ENCODE data around the gene HHIPL1.

DNA sequence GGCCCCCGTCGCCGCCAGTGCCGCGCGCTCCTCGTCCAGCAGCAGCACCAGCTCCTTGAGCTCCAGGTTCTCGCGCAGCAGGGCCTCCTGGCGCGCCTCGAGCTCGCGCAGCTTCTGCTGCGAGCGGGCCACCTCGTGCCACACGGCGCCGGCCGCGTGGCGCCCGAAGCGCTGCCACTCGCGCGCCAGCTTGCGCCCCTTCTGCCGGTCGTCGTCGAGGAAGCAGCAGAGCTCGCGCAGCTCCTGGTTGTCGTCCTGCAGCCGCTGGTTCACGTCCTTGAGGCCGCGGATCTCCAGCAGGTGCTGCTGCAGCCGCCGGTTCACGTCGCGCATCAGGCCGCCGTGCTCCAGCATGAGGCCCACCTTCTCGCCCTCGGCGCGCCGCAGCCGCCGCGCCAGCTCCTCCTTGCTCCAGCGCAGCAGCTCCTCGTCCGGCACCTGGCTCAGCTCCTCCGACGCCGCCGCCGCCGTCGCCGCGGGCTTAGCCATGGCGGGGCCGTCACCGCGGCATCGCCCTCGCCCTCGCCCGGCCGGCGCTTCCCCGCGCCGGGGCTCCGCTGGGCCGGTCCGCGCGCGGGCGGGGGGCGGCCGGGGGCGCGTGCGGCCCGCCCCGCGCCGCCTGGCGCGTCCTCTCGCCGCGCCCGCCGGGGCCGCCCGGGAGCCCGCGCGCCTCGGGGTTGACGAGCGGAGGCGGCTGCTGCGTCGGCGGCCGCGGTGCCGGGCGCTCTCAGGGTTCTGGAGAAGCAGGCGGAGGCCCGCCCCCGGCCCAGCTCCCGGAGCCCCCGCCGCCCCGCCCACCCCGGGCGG is 41.3 kb upstream of the HHIPL1 start, which contains the start of gene CCDC85C:
- TF ChIP-seq, protein P1, sequence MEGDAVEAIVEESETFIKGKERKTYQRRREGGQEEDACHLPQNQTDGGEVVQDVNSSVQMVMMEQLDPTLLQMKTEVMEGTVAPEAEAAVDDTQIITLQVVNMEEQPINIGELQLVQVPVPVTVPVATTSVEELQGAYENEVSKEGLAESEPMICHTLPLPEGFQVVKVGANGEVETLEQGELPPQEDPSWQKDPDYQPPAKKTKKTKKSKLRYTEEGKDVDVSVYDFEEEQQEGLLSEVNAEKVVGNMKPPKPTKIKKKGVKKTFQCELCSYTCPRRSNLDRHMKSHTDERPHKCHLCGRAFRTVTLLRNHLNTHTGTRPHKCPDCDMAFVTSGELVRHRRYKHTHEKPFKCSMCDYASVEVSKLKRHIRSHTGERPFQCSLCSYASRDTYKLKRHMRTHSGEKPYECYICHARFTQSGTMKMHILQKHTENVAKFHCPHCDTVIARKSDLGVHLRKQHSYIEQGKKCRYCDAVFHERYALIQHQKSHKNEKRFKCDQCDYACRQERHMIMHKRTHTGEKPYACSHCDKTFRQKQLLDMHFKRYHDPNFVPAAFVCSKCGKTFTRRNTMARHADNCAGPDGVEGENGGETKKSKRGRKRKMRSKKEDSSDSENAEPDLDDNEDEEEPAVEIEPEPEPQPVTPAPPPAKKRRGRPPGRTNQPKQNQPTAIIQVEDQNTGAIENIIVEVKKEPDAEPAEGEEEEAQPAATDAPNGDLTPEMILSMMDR (IDR thresholded peaks at IDR 0.05): no peak
- peak; percentile 49 for TF ChIP-seq EZH2phosphoT487 (IDR thresholded peaks at IDR 0.05)
